Measurements from ENCODE around the gene OCRL. TPM values are rescaled to one million over a fixed set of nuclear protein-coding genes. Genes with fewer than 3 reads are reported as not detected.
A peak's percentile ranks its signal among the peaks of the same experiment; 100 is the strongest.
"Not testable (repeated sequence)": the region's sequence is repeated elsewhere in the genome, so short reads cannot be mapped to it uniquely, and the experiment has no call there.

OCRL gene
- total RNA-seq, 6 donors from 2014 or later = 11.8 to 22.0 (median 17.7) TPM

DNA sequence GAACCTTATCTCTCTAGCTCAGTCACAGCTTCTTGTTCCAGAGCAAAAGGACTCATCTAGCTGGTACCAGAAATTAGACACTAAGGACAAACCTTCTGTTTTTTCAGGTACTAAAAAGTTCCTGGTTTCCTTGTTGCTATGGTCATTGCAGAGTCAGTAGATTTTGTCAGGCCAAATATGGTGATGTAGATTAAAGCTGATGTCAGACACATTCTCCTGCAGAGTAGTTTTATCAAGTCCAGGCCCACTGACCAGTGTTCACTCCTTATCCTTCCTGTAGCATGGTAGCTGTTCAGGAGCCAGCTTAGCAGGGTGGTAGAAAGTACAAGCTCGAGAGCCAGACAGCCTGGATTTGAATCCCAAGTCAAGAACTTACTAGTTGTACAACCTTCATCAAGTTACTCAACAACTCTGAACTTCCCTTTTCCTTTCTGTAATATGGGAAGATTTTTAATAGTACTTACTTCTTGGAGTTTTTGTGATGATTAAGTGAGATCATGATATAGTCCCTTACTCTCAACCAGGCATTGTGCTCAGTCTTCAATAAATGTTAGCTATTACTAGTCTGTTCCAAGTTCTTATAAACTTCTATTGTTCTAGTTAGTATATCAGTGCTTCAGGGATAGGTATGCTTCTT, 17.9 kb downstream of the OCRL start:
- Histone ChIP-seq H3K27ac (no peak overlapping the region), H3K4me1 (no peaks in the 10 kb centered on the region), H3K4me3 (no peak overlapping the region), H3K36me3 (peaks cover 0 to 37% (median 0%) of the 10 kb centered on the region in 4 donors), H3K27me3 (no peaks in the 10 kb centered on the region), H3K9me3 (no peaks in the 10 kb centered on the region)
- TF ChIP-seq, protein P1, sequence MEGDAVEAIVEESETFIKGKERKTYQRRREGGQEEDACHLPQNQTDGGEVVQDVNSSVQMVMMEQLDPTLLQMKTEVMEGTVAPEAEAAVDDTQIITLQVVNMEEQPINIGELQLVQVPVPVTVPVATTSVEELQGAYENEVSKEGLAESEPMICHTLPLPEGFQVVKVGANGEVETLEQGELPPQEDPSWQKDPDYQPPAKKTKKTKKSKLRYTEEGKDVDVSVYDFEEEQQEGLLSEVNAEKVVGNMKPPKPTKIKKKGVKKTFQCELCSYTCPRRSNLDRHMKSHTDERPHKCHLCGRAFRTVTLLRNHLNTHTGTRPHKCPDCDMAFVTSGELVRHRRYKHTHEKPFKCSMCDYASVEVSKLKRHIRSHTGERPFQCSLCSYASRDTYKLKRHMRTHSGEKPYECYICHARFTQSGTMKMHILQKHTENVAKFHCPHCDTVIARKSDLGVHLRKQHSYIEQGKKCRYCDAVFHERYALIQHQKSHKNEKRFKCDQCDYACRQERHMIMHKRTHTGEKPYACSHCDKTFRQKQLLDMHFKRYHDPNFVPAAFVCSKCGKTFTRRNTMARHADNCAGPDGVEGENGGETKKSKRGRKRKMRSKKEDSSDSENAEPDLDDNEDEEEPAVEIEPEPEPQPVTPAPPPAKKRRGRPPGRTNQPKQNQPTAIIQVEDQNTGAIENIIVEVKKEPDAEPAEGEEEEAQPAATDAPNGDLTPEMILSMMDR (IDR thresholded peaks at IDR 0.05) = no peak
- TF ChIP-seq POLR2AphosphoS5 (IDR thresholded peaks at IDR 0.05) = no peak
- TF ChIP-seq POLR2A (IDR thresholded peaks at IDR 0.05) = no peak
- TF ChIP-seq EP300 (IDR thresholded peaks at IDR 0.05) = no peak
- ATAC-seq (ENCODE audit: low FRiP score in 2 of 2) (no peak), DNase-seq (no peak)
- WGBS, 2 donors = 73 to 77% methylated on average over 1 of the region's 1 CpG

DNA sequence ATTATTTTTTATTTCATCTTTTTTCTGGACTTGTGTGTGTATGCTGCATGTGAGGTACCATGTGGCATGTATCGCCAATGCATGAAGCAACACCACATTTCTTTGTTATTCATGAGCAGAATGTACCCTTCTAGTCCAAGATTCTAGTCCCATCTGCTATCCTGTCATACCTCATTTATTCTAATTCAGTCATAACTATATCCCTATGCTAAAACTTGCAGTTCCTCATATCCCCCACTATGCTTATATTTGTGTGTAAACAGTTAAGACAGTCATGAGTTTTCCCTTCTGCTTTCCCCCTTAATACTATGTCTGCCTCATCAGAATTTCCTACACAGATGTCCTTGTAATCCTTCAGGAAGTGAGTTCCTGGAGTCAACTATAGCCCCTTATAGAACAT, 19.7 kb downstream of the OCRL start:
- ATAC-seq (ENCODE audit: low FRiP score in 2 of 2) (no peak), DNase-seq (no peak)
- Histone ChIP-seq H3K4me1 (no peaks in the 10 kb centered on the region), H3K27ac (no peak overlapping the region), H3K4me3 (no peak overlapping the region), H3K27me3 (no peaks in the 10 kb centered on the region), H3K9me3 (no peaks in the 10 kb centered on the region), H3K36me3 (peaks cover 0 to 42% (median 0%) of the 10 kb centered on the region in 4 donors)
- TF ChIP-seq, protein P1 (IDR thresholded peaks at IDR 0.05) = no peak
- no peak for TF ChIP-seq POLR2A (IDR thresholded peaks at IDR 0.05)
- TF ChIP-seq EP300 (IDR thresholded peaks at IDR 0.05) = no peak
- no peak for TF ChIP-seq POLR2AphosphoS5 (IDR thresholded peaks at IDR 0.05)
- 100% methylated on average over 1 of the region's 1 CpG for WGBS, 2 donors

DNA sequence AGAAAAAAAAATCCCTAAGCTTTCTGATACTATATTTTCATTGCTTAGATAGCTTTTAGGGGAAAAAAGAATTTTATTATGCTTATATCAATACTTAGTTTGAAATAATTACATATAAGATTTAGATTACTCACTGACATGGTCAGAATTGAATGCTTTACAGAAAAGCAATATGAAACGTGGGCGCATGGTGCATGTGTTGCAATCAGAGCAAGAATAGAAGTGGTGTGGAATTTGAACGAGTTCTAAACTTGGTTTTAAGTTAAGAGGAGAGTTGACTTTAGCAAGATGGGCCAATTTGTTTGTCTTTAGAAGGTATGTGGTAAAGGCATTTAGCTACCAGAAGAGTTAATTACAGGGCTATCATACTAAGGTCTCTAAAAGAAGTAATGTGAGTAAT, 21.4 kb downstream of the OCRL start:
- Histone ChIP-seq H3K27me3 (no peaks in the 10 kb centered on the region), H3K4me1 (no peaks in the 10 kb centered on the region), H3K36me3 (peaks cover 0 to 38% (median 0%) of the 10 kb centered on the region in 4 donors), H3K4me3 (no peak overlapping the region), H3K9me3 (no peaks in the 10 kb centered on the region), H3K27ac (no peak overlapping the region)
- DNase-seq (no peak), ATAC-seq (ENCODE audit: low FRiP score in 2 of 2) (no peak)
- 59 to 81% methylated on average over 3 of the region's 3 CpGs for WGBS, 2 donors
- TF ChIP-seq POLR2AphosphoS5 (IDR thresholded peaks at IDR 0.05) (no peak), EP300 (IDR thresholded peaks at IDR 0.05) (no peak), POLR2A (IDR thresholded peaks at IDR 0.05) (no peak)
- TF ChIP-seq, protein P1 (IDR thresholded peaks at IDR 0.05) = no peak

DNA sequence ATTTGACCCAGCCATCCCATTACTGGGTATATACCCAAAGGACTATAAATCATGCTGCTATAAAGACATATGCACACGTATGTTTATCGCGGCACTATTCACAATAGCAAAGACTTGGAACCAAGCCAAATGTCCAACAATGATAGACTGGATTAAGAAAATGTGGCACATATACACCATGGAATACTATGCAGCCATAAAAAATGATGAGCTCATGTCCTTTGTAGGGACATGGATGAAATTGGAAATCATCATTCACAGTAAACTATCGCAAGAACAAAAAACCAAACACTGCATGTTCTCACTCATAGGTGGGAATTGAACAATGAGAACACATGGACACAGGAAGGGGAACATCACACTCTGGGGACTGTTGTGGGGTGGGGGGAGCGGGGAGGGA, 24.3 kb downstream of the OCRL start:
- not testable (repeated sequence) for H3K27me3 ChIP-seq; H3K4me3 ChIP-seq; H3K27ac ChIP-seq; H3K4me1 ChIP-seq; H3K9me3 ChIP-seq; ATAC-seq (ENCODE audit: low FRiP score in 2 of 2); DNase-seq
- 85 to 100% methylated on average over 2 to 4 of the region's 5 CpGs for WGBS, 2 donors
- H3K36me3 ChIP-seq = peaks cover 0 to 36% (median 0%) of the 10 kb centered on the region in 4 donors

DNA sequence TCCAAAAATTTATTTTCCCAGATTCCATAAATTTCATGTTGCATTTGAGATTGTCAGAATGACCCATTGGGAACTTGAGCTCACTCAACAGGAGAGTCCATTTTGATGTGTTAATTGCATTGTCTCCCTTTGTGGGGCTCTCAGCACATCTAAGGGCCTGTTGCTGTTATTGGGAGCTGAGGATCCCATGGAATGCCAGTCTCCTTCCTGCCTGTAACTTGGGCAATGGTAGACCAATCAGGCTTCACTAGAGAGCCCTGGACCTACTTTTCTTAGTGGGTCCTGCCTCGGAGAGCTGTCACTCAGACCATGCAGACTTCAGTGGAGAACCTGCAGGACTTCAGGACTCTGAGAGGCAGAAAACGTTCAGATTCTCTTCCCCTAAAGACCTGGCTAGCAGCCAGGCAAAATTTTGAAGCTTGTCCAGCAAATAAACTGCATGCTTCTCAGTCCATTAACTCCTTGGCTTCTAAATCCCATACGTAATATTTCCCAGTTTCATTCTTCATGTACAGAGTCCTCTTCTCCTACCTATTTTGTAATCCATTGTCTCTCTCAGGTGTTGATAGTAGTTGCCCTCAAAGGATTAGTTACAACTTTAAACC, 25.1 kb downstream of the OCRL start:
- H3K27ac ChIP-seq = no peak overlapping the region
- no peak for TF ChIP-seq POLR2AphosphoS5 (IDR thresholded peaks at IDR 0.05)
- no peak for TF ChIP-seq POLR2A (IDR thresholded peaks at IDR 0.05)
- TF ChIP-seq, protein P1 (IDR thresholded peaks at IDR 0.05) = no peak
- no peak for TF ChIP-seq EP300 (IDR thresholded peaks at IDR 0.05)
- H3K27me3 ChIP-seq = no peaks in the 10 kb centered on the region
- DNase-seq (no peak), ATAC-seq (ENCODE audit: low FRiP score in 2 of 2) (peak in 1 of 2 donors; percentile 40)
- H3K4me3 ChIP-seq = no peak overlapping the region
- WGBS, 2 donors = 24 to 33% methylated on average over 3 of the region's 3 CpGs
- no peaks in the 10 kb centered on the region for H3K4me1 ChIP-seq
- H3K36me3 ChIP-seq = peaks cover 0 to 33% (median 0%) of the 10 kb centered on the region in 4 donors
- no peaks in the 10 kb centered on the region for H3K9me3 ChIP-seq

Measured in upper lobe of left lung (tissue), 6 donors.